Bronchial epithelial cell (primary cell): ENCODE measurements around the gene HENMT1. TPM values are rescaled to one million over a fixed set of nuclear protein-coding genes. Genes with fewer than 3 reads are reported as not detected.
"Not testable (repeated sequence)": the region's sequence is repeated elsewhere in the genome, so short reads cannot be mapped to it uniquely, and the experiment has no call there.

ENCODE experiments used
- DNase-seq: peaks from one replicate; pipeline ENCODE4 v3.0.0-alpha.2; 2010; ENCODE audit warnings: low read depth
- FAIRE-seq: peaks from 2 replicates; lab custom pipeline; 2011; peaks lifted over from hg19 to GRCh38; lab: Jason Lieb, UNC
- H3K27me3 ChIP-seq: 2 replicates; pipeline ENCODE4 v1.5.1; 2011; ENCODE audit warnings: low read length; ENCODE audit not compliant: control insufficient read depth, insufficient read depth
- H3K36me3 ChIP-seq: 2 replicates; pipeline ENCODE4 v1.5.1; 2011; ENCODE audit warnings: low read length; ENCODE audit not compliant: control insufficient read depth, insufficient read depth
- H3K4me3 ChIP-seq: 2 replicates; pipeline ENCODE4 v1.5.1; 2011; ENCODE audit warnings: mild to moderate bottlenecking, low read depth, low read length, control low read depth
- total RNA-seq: library from RNA; depleted of rRNA; stranded (reverse); fragments of >200 nt; gene quantifications from 2 replicates; pipeline ENCODE4 v1.2.1, GENCODE V29; 2014
- TF ChIP-seq, protein P1 (sequence below): IDR thresholded peaks from 2 replicates; pipeline ENCODE4 v1.5.1; 2011; ENCODE audit warnings: mild to moderate bottlenecking, moderate library complexity, low read length, control low read depth, inconsistent platforms; ENCODE audit not compliant: insufficient read depth, severe bottlenecking

The HENMT1 gene
- 1.1 and 1.5 TPM in 2 replicates for total RNA-seq

DNA sequence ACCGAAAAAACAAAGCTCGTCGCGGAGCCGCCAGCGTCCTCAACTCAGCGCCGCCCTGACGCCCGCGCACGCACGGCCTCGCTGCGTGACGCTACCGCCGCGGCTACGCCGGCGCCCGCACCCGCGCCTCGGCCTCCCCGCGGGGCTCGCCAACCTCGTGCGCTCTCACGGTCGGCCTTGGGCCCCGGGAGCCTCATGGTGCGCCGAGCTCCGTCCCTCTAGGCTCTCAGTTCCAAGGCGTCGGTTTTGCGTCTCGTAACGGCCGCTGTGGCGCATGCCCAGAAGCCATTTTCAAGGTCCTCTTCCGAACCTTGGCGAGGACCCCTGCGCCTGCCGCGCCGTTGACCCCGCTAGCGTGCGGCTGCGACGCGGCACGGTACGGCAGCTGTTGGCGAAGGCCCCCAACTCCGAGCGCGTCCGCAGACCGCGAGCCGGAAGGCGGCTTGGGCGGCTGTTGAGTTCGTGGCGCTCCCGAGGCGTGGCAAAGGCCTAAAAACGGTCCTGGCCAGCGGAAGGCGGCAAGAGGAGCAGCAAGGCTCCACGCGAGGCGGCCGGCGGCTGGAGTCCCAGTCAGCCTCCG, at the start of gene HENMT1:
Gene HENMT1, minus strand, starts transcription at position 64 of the 580 bp plus-strand sequence. CDS start 1,209 bp downstream, outside the sequence.
- H3K27me3 ChIP-seq, result no peaks in the 10 kb centered on the region
- peak within 1 kb of the TSS; percentile 55 for H3K4me3 ChIP-seq
- TF ChIP-seq, protein P1, sequence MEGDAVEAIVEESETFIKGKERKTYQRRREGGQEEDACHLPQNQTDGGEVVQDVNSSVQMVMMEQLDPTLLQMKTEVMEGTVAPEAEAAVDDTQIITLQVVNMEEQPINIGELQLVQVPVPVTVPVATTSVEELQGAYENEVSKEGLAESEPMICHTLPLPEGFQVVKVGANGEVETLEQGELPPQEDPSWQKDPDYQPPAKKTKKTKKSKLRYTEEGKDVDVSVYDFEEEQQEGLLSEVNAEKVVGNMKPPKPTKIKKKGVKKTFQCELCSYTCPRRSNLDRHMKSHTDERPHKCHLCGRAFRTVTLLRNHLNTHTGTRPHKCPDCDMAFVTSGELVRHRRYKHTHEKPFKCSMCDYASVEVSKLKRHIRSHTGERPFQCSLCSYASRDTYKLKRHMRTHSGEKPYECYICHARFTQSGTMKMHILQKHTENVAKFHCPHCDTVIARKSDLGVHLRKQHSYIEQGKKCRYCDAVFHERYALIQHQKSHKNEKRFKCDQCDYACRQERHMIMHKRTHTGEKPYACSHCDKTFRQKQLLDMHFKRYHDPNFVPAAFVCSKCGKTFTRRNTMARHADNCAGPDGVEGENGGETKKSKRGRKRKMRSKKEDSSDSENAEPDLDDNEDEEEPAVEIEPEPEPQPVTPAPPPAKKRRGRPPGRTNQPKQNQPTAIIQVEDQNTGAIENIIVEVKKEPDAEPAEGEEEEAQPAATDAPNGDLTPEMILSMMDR, result no peak
- FAIRE-seq, result no peak
- DNase-seq, result peak; percentile 46
- H3K36me3 ChIP-seq, result no peaks in the 10 kb centered on the region

DNA sequence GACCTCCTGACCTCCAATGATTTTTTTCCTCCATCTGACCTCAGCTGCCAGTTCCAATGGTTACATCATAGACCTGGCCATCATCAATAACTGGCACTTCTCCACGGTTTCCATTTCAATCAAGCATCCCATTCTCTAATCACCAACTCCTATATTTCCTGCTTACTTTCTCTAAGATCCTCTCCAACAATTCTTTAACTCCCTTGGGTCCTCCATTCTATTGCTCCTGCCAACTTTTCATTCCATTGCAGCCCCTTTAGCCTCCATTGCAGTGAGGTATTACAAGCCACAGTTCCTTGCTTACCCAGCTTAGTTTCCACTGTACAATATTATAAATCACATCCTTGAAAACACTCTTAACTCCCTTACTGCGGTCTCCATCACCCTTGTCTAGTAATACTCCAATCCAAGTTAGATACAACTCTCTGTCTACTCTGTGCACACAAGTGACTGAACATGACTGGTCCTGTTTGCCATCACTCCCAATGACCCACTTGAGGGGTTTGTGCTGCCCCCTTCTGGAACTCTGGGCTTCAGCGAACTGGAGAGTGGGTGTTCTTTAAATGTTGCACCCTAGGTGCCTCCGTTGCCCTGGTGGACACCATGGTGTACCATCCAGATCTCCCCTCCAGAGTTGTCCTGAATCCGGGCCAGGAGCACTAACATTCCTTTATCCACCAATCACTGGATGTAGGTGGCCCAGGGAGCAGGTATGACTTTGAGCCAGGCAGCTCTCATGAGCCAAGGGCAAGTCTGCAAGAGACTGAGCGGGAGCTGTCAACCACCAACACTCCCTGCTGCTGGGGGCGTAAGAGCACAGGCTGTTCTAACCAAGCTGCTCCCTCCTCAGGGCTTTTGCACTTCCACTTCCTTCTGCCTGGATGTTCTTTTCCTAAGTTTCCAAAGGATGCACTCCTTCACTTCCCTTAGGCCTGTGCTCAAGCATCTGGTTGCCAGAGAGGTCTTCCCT, 48.1 kb upstream of the HENMT1 start:
- Histone ChIP-seq H3K4me3 (no peak overlapping the region), H3K27me3 (no peaks in the 10 kb centered on the region), H3K36me3 (no peaks in the 10 kb centered on the region)
- DNase-seq, result peak; percentile 13
- no peak for FAIRE-seq
- TF ChIP-seq, protein P1, result no peak

DNA sequence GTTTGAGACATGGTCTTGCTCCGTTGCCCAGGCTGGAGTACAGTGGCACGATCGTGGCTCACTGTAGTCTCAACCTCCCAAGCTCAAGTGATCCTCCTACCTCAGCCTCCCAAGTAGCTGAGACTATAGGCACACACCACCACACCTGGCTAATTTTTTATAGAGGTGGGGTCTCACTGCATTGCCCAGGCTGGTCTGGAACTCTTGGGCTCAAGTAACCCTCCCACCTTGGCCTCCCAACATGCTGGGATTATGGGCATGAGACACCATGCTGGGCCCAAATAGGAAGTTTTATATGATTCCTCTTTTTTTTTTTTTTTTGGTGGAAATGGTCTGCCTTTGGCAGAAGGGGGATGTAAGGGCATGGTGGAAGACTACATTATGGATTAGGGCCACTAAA, 45.8 kb upstream of the HENMT1 start:
- no peak overlapping the region for H3K4me3 ChIP-seq
- TF ChIP-seq, protein P1, result no peak
- no peaks in the 10 kb centered on the region for H3K27me3 ChIP-seq
- FAIRE-seq (no peak), DNase-seq (no peak)
- H3K36me3 ChIP-seq, result no peaks in the 10 kb centered on the region

DNA sequence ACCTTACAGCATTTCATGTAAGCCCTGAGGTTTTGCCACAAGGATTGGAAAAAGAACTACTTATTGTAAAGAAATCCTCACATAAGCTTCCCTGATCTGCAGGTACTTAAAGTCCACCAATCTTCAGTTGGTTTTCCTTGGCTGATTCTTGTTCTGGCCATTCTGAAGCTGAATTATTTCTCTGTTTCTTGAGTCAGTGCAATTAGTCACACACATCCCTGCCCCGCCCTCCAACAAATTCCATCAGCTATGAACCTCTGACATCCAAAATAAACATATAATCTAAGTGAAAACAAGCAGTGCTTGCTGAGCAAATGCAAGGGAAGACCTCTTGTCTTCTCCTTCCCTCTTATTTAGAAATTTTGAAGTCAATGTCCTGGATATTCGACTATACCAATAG, 43.6 kb upstream of the HENMT1 start:
- Histone ChIP-seq H3K27me3 (no peaks in the 10 kb centered on the region), H3K36me3 (no peaks in the 10 kb centered on the region), H3K4me3 (no peak overlapping the region)
- FAIRE-seq (no peak), DNase-seq (peak; percentile 78)
- TF ChIP-seq, protein P1, result no peak

DNA sequence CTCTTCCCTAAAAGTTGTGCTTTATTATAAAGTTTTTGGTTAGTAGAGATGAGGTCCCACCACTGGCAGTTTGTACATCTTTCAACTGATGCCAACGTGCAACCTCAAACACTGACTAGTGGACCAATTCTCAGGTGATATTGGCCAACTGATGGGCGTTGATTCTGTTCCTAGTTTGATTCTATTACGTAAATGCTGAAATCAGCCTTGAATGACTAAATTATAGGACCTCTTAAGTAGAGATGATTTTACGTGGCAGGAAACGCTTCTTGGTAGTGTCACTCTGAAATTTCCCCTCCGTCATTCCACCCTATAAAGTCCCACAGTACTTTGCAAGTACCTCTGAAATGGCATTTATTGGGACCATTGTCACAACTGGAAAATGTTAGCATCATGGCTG, 43.0 kb upstream of the HENMT1 start:
- H3K27me3 ChIP-seq, result no peaks in the 10 kb centered on the region
- no peak overlapping the region for H3K4me3 ChIP-seq
- H3K36me3 ChIP-seq, result peaks cover 4% of the 10 kb centered on the region
- TF ChIP-seq, protein P1, result no peak
- FAIRE-seq (no peak), DNase-seq (peak; percentile 19)

DNA sequence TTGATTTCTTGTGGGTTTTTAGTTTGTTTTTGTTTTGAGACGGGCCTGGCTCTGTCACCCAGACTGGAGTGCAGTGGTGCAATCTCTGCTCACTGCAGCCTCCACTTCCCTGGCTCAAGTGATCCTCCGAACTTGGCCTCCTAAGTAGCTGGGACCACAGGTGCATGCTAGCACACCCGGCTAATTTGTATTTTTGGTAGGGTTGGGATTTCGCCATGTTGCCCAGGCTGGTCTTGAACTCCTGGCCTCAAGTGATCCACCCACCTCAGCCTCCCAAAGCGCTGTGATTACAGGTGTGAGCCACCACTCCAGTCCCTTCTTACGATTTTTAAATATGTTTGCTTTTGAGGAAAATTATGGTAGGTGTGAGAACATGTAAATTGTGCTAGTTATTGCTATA, 41.2 kb upstream of the HENMT1 start:
- DNase-seq, FAIRE-seq, H3K4me3 ChIP-seq, H3K27me3 ChIP-seq: not testable (repeated sequence)
- peaks cover 10% of the 10 kb centered on the region for H3K36me3 ChIP-seq
